Duodenal mucosa (tissue), 2 donors: ENCODE results near the gene PTPRF.
"Not testable (repeated sequence)": the region's sequence is repeated elsewhere in the genome, so short reads cannot be mapped to it uniquely, and the experiment has no call there.

Source experiments
- H3K27ac ChIP-seq: one replicate; pipeline ENCODE4 v1.7.0; 2013; ENCODE audit warnings: low read depth, low read length
- H3K27me3 ChIP-seq, 2 donors: one replicate each; pipeline ENCODE4 v1.7.0; 2013; ENCODE audit warnings: low read length in 2 of 2, control low read depth in 1 of 2; ENCODE audit not compliant: insufficient read depth in 2 of 2, control insufficient read depth in 1 of 2
- H3K36me3 ChIP-seq, 2 donors: one replicate each; pipeline ENCODE4 v1.7.0; 2013; ENCODE audit warnings: low read length in 2 of 2, control low read depth in 1 of 2; ENCODE audit not compliant: insufficient read depth in 2 of 2, control insufficient read depth in 1 of 2
- H3K4me1 ChIP-seq, 2 donors: one replicate each; pipeline ENCODE4 v1.7.0; 2013; ENCODE audit warnings: low read length in 2 of 2, control low read depth in 1 of 2; ENCODE audit not compliant: insufficient read depth in 2 of 2, control insufficient read depth in 1 of 2
- H3K4me3 ChIP-seq, 2 donors: one replicate each; pipeline ENCODE4 v1.7.0; 2013; ENCODE audit warnings: low read length in 2 of 2, low read depth in 1 of 2
- H3K9ac ChIP-seq, 2 donors: one replicate each; pipeline ENCODE4 v1.7.0; 2013; ENCODE audit warnings: low read length in 2 of 2, low read depth in 1 of 2
- H3K9me3 ChIP-seq, 2 donors: one replicate each; pipeline ENCODE4 v1.7.0; 2013; ENCODE audit warnings: low read length in 2 of 2, control low read depth in 1 of 2; ENCODE audit not compliant: control insufficient read depth in 1 of 2

Gene PTPRF

GRCh38 chr1:43636006-43636641, 105.4 kb downstream of the PTPRF start:
- no peak overlapping the region for H3K9ac ChIP-seq
- no peak overlapping the region for H3K27ac ChIP-seq
- peaks cover 0 to 5% of the 10 kb centered on the region in 2 donors for H3K27me3 ChIP-seq
- no peaks in the 10 kb centered on the region for H3K9me3 ChIP-seq
- H3K4me3 ChIP-seq, result no peak overlapping the region
- no peaks in the 10 kb centered on the region for H3K4me1 ChIP-seq
- no peaks in the 10 kb centered on the region for H3K36me3 ChIP-seq

GRCh38 chr1:43637267-43637666, 106.6 kb downstream of the PTPRF start:
- Histone ChIP-seq H3K4me1 (no peaks in the 10 kb centered on the region), H3K27ac (no peak overlapping the region), H3K9ac (no peak overlapping the region), H3K4me3 (no peak overlapping the region), H3K27me3 (peaks cover 0 to 5% of the 10 kb centered on the region in 2 donors), H3K36me3 (no peaks in the 10 kb centered on the region), H3K9me3 (no peaks in the 10 kb centered on the region)

- not testable (repeated sequence) for H3K36me3 ChIP-seq, H3K9me3 ChIP-seq, H3K4me3 ChIP-seq, H3K4me1 ChIP-seq, H3K27me3 ChIP-seq, H3K27ac ChIP-seq, H3K9ac ChIP-seq
These were observed 107.7 kb downstream of the PTPRF start for GRCh38 chr1:43638381-43638780.

- H3K9me3 ChIP-seq, result no peaks in the 10 kb centered on the region
- peaks cover 0 to 5% of the 10 kb centered on the region in 2 donors for H3K27me3 ChIP-seq
- H3K27ac ChIP-seq, result no peak overlapping the region
- no peaks in the 10 kb centered on the region for H3K4me1 ChIP-seq
- H3K36me3 ChIP-seq, result no peaks in the 10 kb centered on the region
- no peak overlapping the region for H3K9ac ChIP-seq
- H3K4me3 ChIP-seq, result no peak overlapping the region
These were observed 109.5 kb downstream of the PTPRF start for GRCh38 chr1:43639976-43640794.

GRCh38 chr1:43644558-43644957, 113.9 kb downstream of the PTPRF start:
- Histone ChIP-seq H3K27me3 (no peaks in the 10 kb centered on the region), H3K9me3 (no peaks in the 10 kb centered on the region), H3K27ac (no peak overlapping the region), H3K4me1 (peaks cover 0 to 4% of the 10 kb centered on the region in 2 donors), H3K4me3 (no peak overlapping the region), H3K36me3 (no peaks in the 10 kb centered on the region), H3K9ac (no peak overlapping the region)

DNA sequence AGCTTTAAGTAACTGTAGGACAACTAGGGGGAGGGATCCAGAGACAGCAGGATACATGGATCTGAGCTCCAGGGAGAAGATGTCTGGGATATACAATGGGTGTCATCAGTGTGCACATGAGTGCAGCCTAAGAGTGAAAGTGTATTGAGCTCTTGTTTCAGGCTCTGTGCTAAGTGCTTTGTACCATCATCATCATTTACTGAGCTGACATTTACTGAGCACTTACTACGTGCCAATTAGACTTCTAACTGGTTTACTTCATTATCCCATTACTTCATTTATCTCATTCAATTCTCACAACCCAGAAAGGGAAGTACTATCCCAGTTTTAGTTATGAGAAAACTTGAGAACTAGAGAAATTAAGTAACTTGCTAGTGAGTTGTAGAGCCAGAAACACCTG, 114.8 kb downstream of the PTPRF start:
- H3K9me3 ChIP-seq, result no peaks in the 10 kb centered on the region
- H3K4me1 ChIP-seq, result peaks cover 0 to 4% of the 10 kb centered on the region in 2 donors
- no peaks in the 10 kb centered on the region for H3K27me3 ChIP-seq
- H3K36me3 ChIP-seq, result no peaks in the 10 kb centered on the region
- no peak overlapping the region for H3K27ac ChIP-seq
- no peak overlapping the region for H3K4me3 ChIP-seq
- no peak overlapping the region for H3K9ac ChIP-seq

GRCh38 chr1:43647331-43647730, 116.6 kb downstream of the PTPRF start:
- not testable (repeated sequence) for H3K36me3 ChIP-seq, H3K27ac ChIP-seq, H3K4me3 ChIP-seq, H3K27me3 ChIP-seq, H3K9me3 ChIP-seq, H3K9ac ChIP-seq
- H3K4me1 ChIP-seq, result peaks cover 11 to 17% of the 10 kb centered on the region in 2 donors

- Histone ChIP-seq H3K27me3 (no peaks in the 10 kb centered on the region), H3K4me1 (peaks cover 15 to 20% of the 10 kb centered on the region in 2 donors), H3K9ac (no peak overlapping the region), H3K9me3 (no peaks in the 10 kb centered on the region), H3K4me3 (no peak overlapping the region), H3K27ac (no peak overlapping the region), H3K36me3 (peaks cover 0 to 1% of the 10 kb centered on the region in 2 donors)
These were observed 117.7 kb downstream of the PTPRF start for GRCh38 chr1:43648221-43648847.

- Histone ChIP-seq H3K9ac (peak overlapping the region; percentile 73 to 78), H3K4me3 (peak overlapping the region; percentile 79 to 93), H3K4me1 (peaks cover 21 to 26% of the 10 kb centered on the region in 2 donors), H3K9me3 (no peaks in the 10 kb centered on the region), H3K27ac (peak overlapping the region; percentile 88), H3K27me3 (no peaks in the 10 kb centered on the region), H3K36me3 (peaks cover 6 to 8% of the 10 kb centered on the region in 2 donors)
These were observed 118.3 kb downstream of the PTPRF start for GRCh38 chr1:43648876-43649477.
